ENCODE data around the gene CLUH. TPM values are rescaled to one million over a fixed set of nuclear protein-coding genes. Genes with fewer than 3 reads are reported as not detected.

CLUH gene
- total RNA-seq, 2 donors from 2014 or later: 36.3 to 65.4 TPM

GRCh38 chr17:2750721-2751120, 39.2 kb upstream of the CLUH start:
- DNase-seq (ENCODE audit: low spot score) (no peak), ATAC-seq (ENCODE audit: insufficient number of reproducible peaks, low FRiP score, low read depth) (no peak)
- no peaks in the 10 kb centered on the region for H3K27me3 ChIP-seq (replicated peaks; ENCODE audit: insufficient read depth)
- H3K9me3 ChIP-seq: no peaks in the 10 kb centered on the region
- H3K4me3 ChIP-seq: no peak overlapping the region
- no peak for TF ChIP-seq CTCF (IDR thresholded peaks at IDR 0.05)
- H3K4me1 ChIP-seq (ENCODE audit: control insufficient read depth in 1 of 2, low read depth in 2 of 2): peaks cover 0 to 2% of the 10 kb centered on the region in 2 donors
- no peaks in the 10 kb centered on the region for H3K36me3 ChIP-seq
- H3K27ac ChIP-seq: no peak overlapping the region

GRCh38 chr17:2749784-2750181, 38.2 kb upstream of the CLUH start:
- no peaks in the 10 kb centered on the region for H3K36me3 ChIP-seq
- ATAC-seq (ENCODE audit: insufficient number of reproducible peaks, low FRiP score, low read depth) (no peak), DNase-seq (ENCODE audit: low spot score) (no peak)
- TF ChIP-seq CTCF (IDR thresholded peaks at IDR 0.05): no peak
- H3K27ac ChIP-seq: no peak overlapping the region
- no peaks in the 10 kb centered on the region for H3K9me3 ChIP-seq
- H3K4me1 ChIP-seq (ENCODE audit: control insufficient read depth in 1 of 2, low read depth in 2 of 2): no peaks in the 10 kb centered on the region
- no peak overlapping the region for H3K4me3 ChIP-seq
- H3K27me3 ChIP-seq (replicated peaks; ENCODE audit: insufficient read depth): no peaks in the 10 kb centered on the region

GRCh38 chr17:2749058-2749783, 37.7 kb upstream of the CLUH start, which contains the start of gene CCDC92B:
Gene CCDC92B, minus strand, starts transcription at chr17:2749652. Its CDS starts 14,507 bp downstream, at chr17:2735145.
- Histone ChIP-seq H3K9me3 (no peaks in the 10 kb centered on the region), H3K4me3 (no peak within 1 kb of the TSS), H3K27me3 (replicated peaks; ENCODE audit: insufficient read depth) (no peaks in the 10 kb centered on the region), H3K27ac (no peak within 1 kb of the TSS), H3K4me1 (ENCODE audit: control insufficient read depth in 1 of 2, low read depth in 2 of 2) (no peaks in the 10 kb centered on the region), H3K36me3 (no peaks in the 10 kb centered on the region)
- DNase-seq (ENCODE audit: low spot score): no peak
- no peak for TF ChIP-seq CTCF (IDR thresholded peaks at IDR 0.05)
- ATAC-seq (ENCODE audit: insufficient number of reproducible peaks, low FRiP score, low read depth): no peak

DNA sequence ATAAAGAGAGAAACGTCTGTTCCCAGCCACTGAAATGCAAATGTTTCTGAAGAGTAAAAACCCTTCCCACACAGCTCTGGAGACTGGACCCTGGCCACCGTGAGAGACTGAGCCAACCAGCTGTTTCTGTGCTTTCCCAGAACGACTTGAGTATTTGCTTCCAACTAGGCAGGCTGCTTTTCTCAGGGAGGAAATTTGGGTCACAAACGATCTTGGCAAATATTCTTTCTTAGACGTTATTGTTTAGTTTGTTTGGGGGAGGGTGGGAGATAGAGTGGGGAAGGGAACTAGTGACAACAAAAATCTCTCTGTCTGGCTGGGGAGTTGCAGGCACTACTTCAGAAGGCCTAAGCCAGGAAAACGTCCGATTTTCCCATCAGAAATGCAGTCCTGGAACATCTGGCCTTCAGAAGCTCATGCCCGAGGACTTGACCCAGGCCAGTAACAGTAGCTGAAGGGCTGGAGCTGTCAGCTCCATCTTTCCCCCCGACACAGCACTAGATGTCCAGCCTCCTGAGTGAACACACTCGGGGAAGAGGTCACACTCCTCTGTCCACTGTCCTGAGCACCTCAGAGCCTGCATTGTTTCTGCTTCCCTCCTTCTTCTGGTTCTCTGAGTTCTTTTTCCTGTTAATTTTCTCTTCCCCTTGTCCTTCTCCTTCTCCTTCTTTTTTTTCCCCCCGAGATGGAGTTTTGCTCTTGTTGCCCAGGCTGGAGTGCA, 33.9 kb upstream of the CLUH start:
- TF ChIP-seq CTCF (IDR thresholded peaks at IDR 0.05): no peak
- no peak for DNase-seq (ENCODE audit: low spot score)
- no peaks in the 10 kb centered on the region for H3K4me1 ChIP-seq (ENCODE audit: control insufficient read depth in 1 of 2, low read depth in 2 of 2)
- H3K27ac ChIP-seq: no peak overlapping the region
- no peak overlapping the region for H3K4me3 ChIP-seq
- no peak for ATAC-seq (ENCODE audit: insufficient number of reproducible peaks, low FRiP score, low read depth)
- no peaks in the 10 kb centered on the region for H3K9me3 ChIP-seq
- no peaks in the 10 kb centered on the region for H3K36me3 ChIP-seq
- H3K27me3 ChIP-seq (replicated peaks; ENCODE audit: insufficient read depth): no peaks in the 10 kb centered on the region

GRCh38 chr17:2737693-2738092, 26.1 kb upstream of the CLUH start:
- Histone ChIP-seq H3K27ac (no peak overlapping the region), H3K9me3 (no peaks in the 10 kb centered on the region)
- no peak for ATAC-seq (ENCODE audit: insufficient number of reproducible peaks, low FRiP score, low read depth)

More at GRCh38 chr17:2737693-2738092, 26.1 kb upstream of the CLUH start:
- Histone ChIP-seq H3K4me3 (no peak overlapping the region), H3K4me1 (ENCODE audit: control insufficient read depth in 1 of 2, low read depth in 2 of 2) (no peaks in the 10 kb centered on the region), H3K27me3 (replicated peaks; ENCODE audit: insufficient read depth) (no peaks in the 10 kb centered on the region), H3K36me3 (no peaks in the 10 kb centered on the region)
- DNase-seq (ENCODE audit: low spot score): no peak
- TF ChIP-seq CTCF (IDR thresholded peaks at IDR 0.05): no peak

Data from thoracic aorta (tissue), 2 donors.